Peyer's patch (tissue), 4 donors: ENCODE measurements around the gene AMDHD2. TPM values are rescaled to one million over a fixed set of nuclear protein-coding genes. Genes with fewer than 3 reads are reported as not detected.
"Not testable (repeated sequence)": the region's sequence is repeated elsewhere in the genome, so short reads cannot be mapped to it uniquely, and the experiment has no call there.

Experiments used
- DNase-seq, 3 donors: peaks; one replicate each; pipeline ENCODE4 v3.0.0-alpha.2; 2017 to 2019
- H3K27ac ChIP-seq, 4 donors: fragments of 200-600 bp; sonication (generic); one replicate each; pipeline ENCODE4 v1.5.1; 2016 to 2019
- H3K27me3 ChIP-seq, 2 donors: fragments of 200-600 bp; sonication (generic); one replicate each; pipeline ENCODE4 v1.5.1; 2019
- H3K36me3 ChIP-seq, 3 donors: fragments of 200-600 bp; sonication (generic); one replicate each; pipeline ENCODE4 v1.5.1; 2016 to 2019
- H3K4me1 ChIP-seq, 4 donors: fragments of 200-600 bp; sonication (generic); one replicate each; pipeline ENCODE4 v1.5.1; 2016 to 2019
- H3K4me3 ChIP-seq, 4 donors: fragments of 200-600 bp; sonication (generic); 1 replicate in 3 of 4; 2 replicates in 1 of 4; pipeline ENCODE4 v1.5.1; 2016 to 2019; ENCODE audit warnings: mild to moderate bottlenecking in 1 of 4
- H3K9me3 ChIP-seq, 4 donors: fragments of 200-600 bp; sonication (generic); one replicate each; pipeline ENCODE4 v1.5.1; 2016 to 2019; ENCODE audit warnings: mild to moderate bottlenecking in 1 of 4
- CTCF ChIP-seq, 6 experiments: fragments of 450-650 bp in 4 of 6; fragments of 200-600 bp in 2 of 6; sonication (generic) in 1 of 6; IDR thresholded peaks; one replicate each; pipeline ENCODE4 v1.5.1; 2017 to 2019; ENCODE audit warnings: antibody characterized with exemption in 6 of 6, mild to moderate bottlenecking in 3 of 6, moderate library complexity in 1 of 6
- POLR2A ChIP-seq, 2 donors: fragments of 450-650 bp; IDR thresholded peaks; one replicate each; pipeline ENCODE4 v1.5.1; 2017; ENCODE audit warnings: antibody characterized with exemption in 2 of 2, mild to moderate bottlenecking in 2 of 2, moderate library complexity in 2 of 2
- total RNA-seq, 4 donors: library from RNA; depleted of rRNA; stranded (reverse); fragments of >200 nt; gene quantifications; one replicate each; pipeline ENCODE4 v1.1.0, GENCODE V29; 2016

The AMDHD2 gene
- total RNA-seq, 4 donors from 2014 or later, result 56.0 to 173 (median 83.8) TPM

- peak within 1 kb of the TSS; percentile 93 to 97 (median 97) for H3K27ac ChIP-seq
- DNase-seq, result no peak
Observed at GRCh38 chr16:2531371-2531695, 11.2 kb downstream of the AMDHD2 start, which contains the start of gene CEMP1. Gene CEMP1 (minus strand): TSS chr16:2531408. CDS start chr16:2531073, 335 bp downstream.

GRCh38 chr16:2531696-2532493 is 11.7 kb downstream of the AMDHD2 start:
- H3K4me1 ChIP-seq, result peaks cover 0 to 20% (median 7%) of the 10 kb centered on the region in 4 donors
- peak; percentile 99 for DNase-seq
- H3K9me3 ChIP-seq, result no peaks in the 10 kb centered on the region
- no peaks in the 10 kb centered on the region for H3K27me3 ChIP-seq
- TF ChIP-seq POLR2A (IDR thresholded peaks at IDR 0.05) (peak; percentile 41 to 78), CTCF (IDR thresholded peaks at IDR 0.05) (no peak)
- peaks cover 0 to 22% (median 0%) of the 10 kb centered on the region in 3 donors for H3K36me3 ChIP-seq
- peak overlapping the region; percentile 58 to 78 (median 67) for H3K4me3 ChIP-seq
- peak overlapping the region; percentile 93 to 97 (median 97) for H3K27ac ChIP-seq

More at GRCh38 chr16:2531371-2531695, 11.2 kb downstream of the AMDHD2 start, which contains the start of gene CEMP1:
- no peaks in the 10 kb centered on the region for H3K27me3 ChIP-seq
- peaks cover 0 to 18% (median 7%) of the 10 kb centered on the region in 4 donors for H3K4me1 ChIP-seq
- peaks cover 0 to 27% (median 0%) of the 10 kb centered on the region in 3 donors for H3K36me3 ChIP-seq
- no peaks in the 10 kb centered on the region for H3K9me3 ChIP-seq
- TF ChIP-seq CTCF (IDR thresholded peaks at IDR 0.05) (no peak), POLR2A (IDR thresholded peaks at IDR 0.05) (no peak)
- peak within 1 kb of the TSS; percentile 58 to 78 (median 67) for H3K4me3 ChIP-seq

- H3K4me3 ChIP-seq, result peak overlapping the region; percentile 58 to 78 (median 67)
- H3K36me3 ChIP-seq, result peaks cover 0 to 19% (median 0%) of the 10 kb centered on the region in 3 donors
- H3K27ac ChIP-seq, result peak overlapping the region; percentile 93 to 97 (median 97)
- H3K4me1 ChIP-seq, result peaks cover 0 to 20% (median 7%) of the 10 kb centered on the region in 4 donors
- TF ChIP-seq POLR2A (IDR thresholded peaks at IDR 0.05) (peak; percentile 60 to 62), CTCF (IDR thresholded peaks at IDR 0.05) (no peak)
- H3K27me3 ChIP-seq, result no peaks in the 10 kb centered on the region
- DNase-seq, result peak; percentile 89 to 94 (median 90)
- H3K9me3 ChIP-seq, result no peaks in the 10 kb centered on the region
Observed at GRCh38 chr16:2532494-2533141, 12.4 kb downstream of the AMDHD2 start.

- Histone ChIP-seq H3K4me3 (peak overlapping the region; percentile 58 to 78 (median 67)), H3K27ac (peak overlapping the region; percentile 93 to 97 (median 97)), H3K36me3 (peaks cover 0 to 13% (median 0%) of the 10 kb centered on the region in 3 donors), H3K4me1 (peaks cover 0 to 20% (median 7%) of the 10 kb centered on the region in 4 donors)
- not testable (repeated sequence) for H3K9me3 ChIP-seq, H3K27me3 ChIP-seq
- peak in 2 of 3 donors; percentile 46 to 48 for DNase-seq
Observed at GRCh38 chr16:2533142-2533755, 13.1 kb downstream of the AMDHD2 start.

- peak in 1 of 3 donors; percentile 41 for DNase-seq
- no peaks in the 10 kb centered on the region for H3K9me3 ChIP-seq
- no peaks in the 10 kb centered on the region for H3K27me3 ChIP-seq
- H3K4me1 ChIP-seq, result peaks cover 3 to 24% (median 7%) of the 10 kb centered on the region in 4 donors
- peaks cover 0 to 6% (median 0%) of the 10 kb centered on the region in 3 donors for H3K36me3 ChIP-seq
- TF ChIP-seq POLR2A (IDR thresholded peaks at IDR 0.05) (no peak), CTCF (IDR thresholded peaks at IDR 0.05) (no peak)
- H3K27ac ChIP-seq, result peak overlapping the region in 1 of 4 donors; percentile 97
- no peak overlapping the region for H3K4me3 ChIP-seq
Observed at GRCh38 chr16:2533912-2534311, 13.7 kb downstream of the AMDHD2 start.

- not testable (repeated sequence) for H3K36me3 ChIP-seq, DNase-seq, H3K4me3 ChIP-seq, H3K27ac ChIP-seq, H3K27me3 ChIP-seq, H3K9me3 ChIP-seq
- peaks cover 4 to 28% (median 8%) of the 10 kb centered on the region in 4 donors for H3K4me1 ChIP-seq
Observed at GRCh38 chr16:2534335-2534734, 14.2 kb downstream of the AMDHD2 start.
